AG04449 (cell line): ENCODE results near the gene MAML1.

Experiments used
- CTCF ChIA-PET: fragments of 350-600 bp; formaldehyde crosslinking; extraction: SDS; loops from one replicate; lab custom pipeline; 2021; ENCODE audit warnings: antibody characterized with exemption; lab: Yijun Ruan, JAX
- POLR2A ChIA-PET: fragments of 400-600, 350-600 bp; formaldehyde crosslinking; extraction: SDS; loops from one replicate; lab custom pipeline; 2020; ENCODE audit warnings: antibody characterized with exemption, inconsistent platforms; lab: Yijun Ruan, JAX
- DNase-seq: peaks from one replicate; pipeline ENCODE4 v3.0.0-alpha.2; 2010; ENCODE audit warnings: low read depth, low spot score
- H3K4me3 ChIP-seq: 2 replicates; pipeline ENCODE4 v1.5.1; 2011; ENCODE audit warnings: low read depth, mild to moderate bottlenecking, control low read depth, low read length
- CTCF ChIP-seq: IDR thresholded peaks from one replicate; pipeline ENCODE4 v1.5.1; 2011; ENCODE audit warnings: mild to moderate bottlenecking, moderate library complexity, low read length, control low read depth, inconsistent platforms; ENCODE audit not compliant: insufficient read depth; ENCODE audit errors: missing control alignments

MAML1 gene

GRCh38 chr5:179769271-179769670, 36.6 kb downstream of the MAML1 start:
- no peak for TF ChIP-seq CTCF
- no peak overlapping the region for H3K4me3 ChIP-seq
- DNase-seq = no peak
- ChIA-PET CTCF (interaction anchor here (1.0 kb wide), 1 partner anchor 14 kb away, joined by 3 read pairs; no protein-coding TSS in a partner anchor), POLR2A (no interaction called here)

DNA sequence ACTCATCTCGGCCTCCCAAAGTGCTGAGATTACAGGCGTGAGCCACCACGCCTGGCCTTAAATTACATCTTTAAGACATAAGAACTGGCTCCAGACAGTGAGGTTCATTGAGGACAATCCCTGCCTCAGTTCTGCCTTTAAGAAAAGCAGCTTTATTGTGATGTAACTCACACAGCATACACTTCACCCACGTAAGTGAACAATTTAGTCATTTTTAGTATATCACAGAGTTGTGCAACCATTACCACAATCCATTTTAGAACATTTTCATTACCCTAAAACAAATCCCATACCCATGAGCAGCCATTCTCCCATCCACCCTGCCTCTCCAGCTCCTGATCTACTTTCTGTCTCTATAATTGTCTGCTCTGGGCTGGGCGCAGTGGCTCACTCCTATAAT, 37.2 kb downstream of the MAML1 start:
- CTCF ChIA-PET = no interaction called here
- TF ChIP-seq CTCF = no peak
- POLR2A ChIA-PET = no interaction called here
- DNase-seq = no peak
- no peak overlapping the region for H3K4me3 ChIP-seq

DNA sequence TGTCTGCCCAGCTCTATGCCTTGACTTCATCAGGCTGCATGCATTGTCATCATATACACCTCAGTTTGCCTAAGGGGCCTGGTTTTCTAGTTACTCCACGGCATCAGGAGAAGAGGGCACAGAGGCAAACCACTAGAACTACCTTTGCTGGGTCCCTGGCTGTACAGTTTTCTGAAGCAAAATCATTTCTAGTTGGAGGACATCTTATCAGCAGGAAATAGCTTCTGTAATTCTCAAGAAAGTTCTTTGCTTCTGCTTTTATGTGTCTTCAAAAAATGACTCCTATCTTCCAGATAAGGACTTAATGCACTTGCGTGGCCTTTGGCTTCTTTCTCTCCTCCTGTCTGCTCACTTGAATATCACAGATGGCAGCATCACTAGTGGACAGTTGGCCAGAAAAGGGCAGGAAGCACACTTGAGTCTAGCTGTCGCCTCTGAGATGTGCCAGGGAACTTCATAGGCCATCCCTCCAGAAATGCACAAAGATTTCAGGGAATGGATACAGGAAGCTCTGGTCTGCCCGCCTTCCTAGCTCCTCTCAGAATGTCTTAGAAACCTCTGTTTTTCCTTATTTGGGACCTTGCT, 38.8 kb downstream of the MAML1 start:
- TF ChIP-seq CTCF = no peak
- CTCF ChIA-PET = interaction anchor here (0.9 to 1.9 kb wide), 5 partner anchors 9 to 25 kb away, joined by 3 to 10 read pairs (median 4); no protein-coding TSS in a partner anchor
- DNase-seq = no peak
- POLR2A ChIA-PET = no interaction called here
- H3K4me3 ChIP-seq = no peak overlapping the region

DNA sequence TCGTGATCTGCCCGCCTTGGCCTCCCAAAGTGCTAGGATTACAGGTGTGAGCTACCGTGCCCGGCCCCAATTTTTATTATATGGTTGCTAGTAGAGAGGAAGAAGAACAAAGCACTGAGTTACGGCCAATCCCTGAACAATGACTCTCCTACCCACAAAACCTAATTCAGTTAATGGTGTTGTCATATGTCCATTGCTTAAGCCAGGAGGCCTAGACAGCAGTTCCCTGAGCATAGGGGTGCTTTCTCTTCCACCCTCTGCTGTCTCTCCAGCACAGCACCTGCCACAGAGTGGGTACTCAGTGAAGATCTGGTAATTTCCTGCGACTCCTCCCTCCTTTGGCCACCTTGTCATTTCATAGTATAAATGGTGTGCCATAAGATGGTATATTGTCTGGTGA, 39.7 kb downstream of the MAML1 start:
- TF ChIP-seq CTCF = no peak
- H3K4me3 ChIP-seq = no peak overlapping the region
- ChIA-PET CTCF (interaction anchor here (1.1 to 1.8 kb wide), 2 partner anchors 9 kb away, joined by 3 to 10 read pairs; no protein-coding TSS in a partner anchor), POLR2A (no interaction called here)
- DNase-seq = no peak

DNA sequence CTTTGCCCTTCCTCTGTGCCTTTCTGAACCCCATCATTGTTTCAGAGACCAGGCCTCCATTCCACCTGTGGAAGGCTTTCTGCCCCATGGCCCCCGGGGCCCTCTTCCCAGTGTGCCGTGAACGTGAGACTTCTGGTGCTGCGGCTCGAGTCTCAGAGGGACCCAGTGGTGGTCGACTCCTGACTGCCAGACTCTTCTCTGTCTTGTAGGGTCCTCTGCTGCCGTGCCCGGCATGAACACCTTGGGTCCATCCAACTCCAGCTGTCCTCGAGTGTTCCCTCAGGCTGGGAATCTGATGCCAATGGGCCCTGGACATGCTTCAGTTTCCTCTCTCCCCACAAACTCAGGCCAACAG, 41.0 kb downstream of the MAML1 start:
- ChIA-PET CTCF (interaction anchor here (4.4 kb wide), 1 partner anchor 10 kb away, joined by 29 read pairs; no protein-coding TSS in a partner anchor), POLR2A (no interaction called here)
- TF ChIP-seq CTCF = no peak
- DNase-seq = no peak
- no peak overlapping the region for H3K4me3 ChIP-seq

GRCh38 chr5:179774442-179774841, 41.8 kb downstream of the MAML1 start:
- DNase-seq = no peak
- H3K4me3 ChIP-seq = no peak overlapping the region
- CTCF ChIA-PET = interaction anchor here (1.1 to 4.4 kb wide), 2 partner anchors 9 to 11 kb away, joined by 3 to 29 read pairs; no protein-coding TSS in a partner anchor
- POLR2A ChIA-PET = no interaction called here
- no peak for TF ChIP-seq CTCF
